Hepatic stellate cell (primary cell): ENCODE data around the gene ZDHHC6.
"Not testable (repeated sequence)": the region's sequence is repeated elsewhere in the genome, so short reads cannot be mapped to it uniquely, and the experiment has no call there.

Source experiments
- DNase-seq: peaks from one replicate; pipeline ENCODE4 v3.0.0; 2011; ENCODE audit warnings: low spot score

The ZDHHC6 gene

GRCh38 chr10:112442063-112442462 lies 4.7 kb downstream of the ZDHHC6 start:
- DNase-seq: no peak

GRCh38 chr10:112441520-112441919 lies 5.2 kb downstream of the ZDHHC6 start:
- DNase-seq: no peak

GRCh38 chr10:112438356-112438755 lies 8.4 kb downstream of the ZDHHC6 start:
- no peak for DNase-seq

- DNase-seq: peak; percentile 8
Observed at GRCh38 chr10:112434988-112435619, 11.6 kb downstream of the ZDHHC6 start.

- DNase-seq: no peak
Observed at GRCh38 chr10:112433136-112433535, 13.6 kb downstream of the ZDHHC6 start.

- DNase-seq: no peak
Observed at GRCh38 chr10:112429654-112430230, 17.0 kb downstream of the ZDHHC6 start.

- DNase-seq: no peak
Observed at GRCh38 chr10:112429147-112429546, 17.6 kb downstream of the ZDHHC6 start.

- no peak for DNase-seq
Observed at GRCh38 chr10:112426111-112426510, 20.6 kb downstream of the ZDHHC6 start.

GRCh38 chr10:112424651-112425050 lies 22.1 kb downstream of the ZDHHC6 start:
- no peak for DNase-seq

GRCh38 chr10:112421731-112422130 lies 25.0 kb downstream of the ZDHHC6 start:
- no peak for DNase-seq

GRCh38 chr10:112412696-112413095 lies 34.0 kb downstream of the ZDHHC6 start:
- DNase-seq: no peak

GRCh38 chr10:112409755-112410154 lies 37.0 kb downstream of the ZDHHC6 start:
- no peak for DNase-seq

- no peak for DNase-seq
Observed at GRCh38 chr10:112409299-112409698, 37.4 kb downstream of the ZDHHC6 start.

- DNase-seq: no peak
Observed at GRCh38 chr10:112407696-112408095, 39.0 kb downstream of the ZDHHC6 start.

GRCh38 chr10:112406806-112407205 lies 39.9 kb downstream of the ZDHHC6 start:
- not testable (repeated sequence) for DNase-seq

GRCh38 chr10:112404617-112405016 lies 42.1 kb downstream of the ZDHHC6 start:
- DNase-seq: no peak

- DNase-seq: no peak
Observed at GRCh38 chr10:112402917-112403316, 43.8 kb downstream of the ZDHHC6 start.

GRCh38 chr10:112397592-112397991 lies 49.1 kb downstream of the ZDHHC6 start:
- DNase-seq: no peak

GRCh38 chr10:112395809-112396530 lies 50.7 kb downstream of the ZDHHC6 start:
- no peak for DNase-seq

GRCh38 chr10:112394475-112394875 lies 52.2 kb downstream of the ZDHHC6 start:
- DNase-seq: no peak

- DNase-seq: no peak
Observed at GRCh38 chr10:112393827-112394226, 52.9 kb downstream of the ZDHHC6 start.

- no peak for DNase-seq
Observed at GRCh38 chr10:112393341-112393740, 53.4 kb downstream of the ZDHHC6 start.

- DNase-seq: no peak
Observed at GRCh38 chr10:112390125-112390703, 56.5 kb downstream of the ZDHHC6 start.
